Trophoblast cell (in vitro differentiated cells and primary cell): ENCODE measurements around the gene KRTAP19-1.

ENCODE experiments used
- DNase-seq, 2 donors: peaks; one replicate each; pipeline ENCODE4 v3.0.0-alpha.2; 2016
- H2AFZ ChIP-seq: 2 replicates; pipeline ENCODE4 v1.6.1; 2013; ENCODE audit warnings: low read length, moderate library complexity, mild to moderate bottlenecking; ENCODE audit not compliant: insufficient read depth, poor library complexity
- H2AK5ac ChIP-seq: 2 replicates; pipeline ENCODE4 v1.6.1; 2013; ENCODE audit warnings: mild to moderate bottlenecking, low read length
- H2BK120ac ChIP-seq: 2 replicates; pipeline ENCODE4 v1.6.1; 2013; ENCODE audit warnings: low read length, mild to moderate bottlenecking, moderate library complexity; ENCODE audit not compliant: insufficient read depth, poor library complexity
- H2BK12ac ChIP-seq: 2 replicates; pipeline ENCODE4 v1.6.1; 2013; ENCODE audit warnings: mild to moderate bottlenecking, low read length, moderate library complexity
- H2BK5ac ChIP-seq: 2 replicates; pipeline ENCODE4 v1.6.1; 2013; ENCODE audit warnings: low read length, low read depth, moderate library complexity, mild to moderate bottlenecking; ENCODE audit not compliant: poor library complexity
- H3K14ac ChIP-seq: 2 replicates; pipeline ENCODE4 v1.6.1; 2013; ENCODE audit warnings: mild to moderate bottlenecking, low read length
- H3K18ac ChIP-seq: 2 replicates; pipeline ENCODE4 v1.6.1; 2013; ENCODE audit warnings: mild to moderate bottlenecking, low read length
- H3K23ac ChIP-seq: 2 replicates; pipeline ENCODE4 v1.6.1; 2013; ENCODE audit warnings: low read length
- H3K27ac ChIP-seq: 2 replicates; pipeline ENCODE4 v1.5.1; 2013; ENCODE audit warnings: low read depth, mild to moderate bottlenecking, inconsistent platforms, low read length, moderate library complexity
- H3K27me3 ChIP-seq: 2 replicates; pipeline ENCODE4 v1.6.1; 2013; ENCODE audit warnings: inconsistent platforms, mild to moderate bottlenecking, low read length, moderate library complexity; ENCODE audit not compliant: insufficient read depth
- H3K36me3 ChIP-seq, 2 experiments: 1 replicate in 1 of 2; 2 replicates in 1 of 2; pipeline ENCODE4 v1.6.1; 2013; ENCODE audit warnings: low read length in 2 of 2, mild to moderate bottlenecking in 2 of 2, moderate library complexity in 1 of 2; ENCODE audit not compliant: insufficient read depth in 2 of 2, control insufficient read depth in 1 of 2
- H3K4ac ChIP-seq: 2 replicates; pipeline ENCODE4 v1.6.1; 2013; ENCODE audit warnings: low read depth, mild to moderate bottlenecking, low read length, moderate library complexity
- H3K4me1 ChIP-seq, 2 experiments: 1 replicate in 1 of 2; 2 replicates in 1 of 2; pipeline ENCODE4 v1.6.1; 2013; ENCODE audit warnings: low read length in 2 of 2, mild to moderate bottlenecking in 2 of 2, moderate library complexity in 1 of 2; ENCODE audit not compliant: insufficient read depth in 2 of 2, control insufficient read depth in 1 of 2
- H3K4me2 ChIP-seq: 2 replicates; pipeline ENCODE4 v1.6.1; 2013; ENCODE audit warnings: inconsistent platforms, mild to moderate bottlenecking, low read length, moderate library complexity
- H3K4me3 ChIP-seq: 2 replicates; pipeline ENCODE4 v1.5.1; 2013; ENCODE audit warnings: mild to moderate bottlenecking, low read depth, low read length, inconsistent platforms
- H3K79me1 ChIP-seq: one replicate; pipeline ENCODE4 v1.6.1; 2013; ENCODE audit warnings: low read length
- H3K79me2 ChIP-seq: 2 replicates; pipeline ENCODE4 v1.6.1; 2013; ENCODE audit warnings: low read length, mild to moderate bottlenecking; ENCODE audit not compliant: control insufficient read depth, insufficient read depth, poor library complexity
- H3K9ac ChIP-seq: 2 replicates; pipeline ENCODE4 v1.6.1; 2013; ENCODE audit warnings: mild to moderate bottlenecking, low read length
- H3K9me3 ChIP-seq: 2 replicates; pipeline ENCODE4 v1.6.1; 2013; ENCODE audit warnings: low read depth, mild to moderate bottlenecking, control low read depth, inconsistent platforms, low read length; ENCODE audit not compliant: insufficient read depth
- H4K12ac ChIP-seq: 2 replicates; pipeline ENCODE4 v1.6.1; 2013; ENCODE audit warnings: low read depth, mild to moderate bottlenecking, low read length, moderate library complexity
- H4K8ac ChIP-seq: 2 replicates; pipeline ENCODE4 v1.6.1; 2013; ENCODE audit warnings: low read depth, mild to moderate bottlenecking, low read length, moderate library complexity
- H4K91ac ChIP-seq: one replicate; pipeline ENCODE4 v1.6.1; 2013; ENCODE audit warnings: low read depth, mild to moderate bottlenecking, low read length, moderate library complexity
- WGBS: extraction: QIAGEN DNeasy Blood & Tissue Kit; methylation state at CpG from one replicate; pipeline ENCODE4 v1.1.7; 2013; ENCODE audit warnings: missing lambda C conversion rate; ENCODE audit not compliant: insufficient read length, insufficient coverage; ENCODE audit errors: extremely low coverage; 5-methylcytosine and 5-hydroxymethylcytosine counted together

KRTAP19-1 gene

GRCh38 chr21:30444204-30444603 lies 36.0 kb downstream of the KRTAP19-1 start:
- no peak for DNase-seq
- no peaks in the 10 kb centered on the region for H3K4me1 ChIP-seq
- H3K4me2 ChIP-seq, result no peak overlapping the region
- no peak overlapping the region for H2AK5ac ChIP-seq
- H3K23ac ChIP-seq, result no peak overlapping the region
- H3K14ac ChIP-seq, result no peak overlapping the region
- H3K9ac ChIP-seq, result no peak overlapping the region
- H3K27ac ChIP-seq, result no peak overlapping the region
- H3K4me3 ChIP-seq, result no peak overlapping the region
- no peak overlapping the region for H4K91ac ChIP-seq
- H2BK12ac ChIP-seq, result no peak overlapping the region
- no peaks in the 10 kb centered on the region for H3K79me1 ChIP-seq
- H2BK120ac ChIP-seq, result no peak overlapping the region
- no peaks in the 10 kb centered on the region for H3K36me3 ChIP-seq
- H3K27me3 ChIP-seq, result no peaks in the 10 kb centered on the region
- H4K8ac ChIP-seq, result no peak overlapping the region
- no CpG with 5 or more reads among the region's 1 CpG for WGBS
- no peak overlapping the region for H4K12ac ChIP-seq
- no peaks in the 10 kb centered on the region for H3K9me3 ChIP-seq
- no peak overlapping the region for H2AFZ ChIP-seq
- H3K18ac ChIP-seq, result no peak overlapping the region
- H3K4ac ChIP-seq, result no peak overlapping the region
- no peak overlapping the region for H2BK5ac ChIP-seq
- no peaks in the 10 kb centered on the region for H3K79me2 ChIP-seq

- no peak overlapping the region for H3K23ac ChIP-seq
- H2AK5ac ChIP-seq, result no peak overlapping the region
- no peak overlapping the region for H3K18ac ChIP-seq
- no peak overlapping the region for H4K8ac ChIP-seq
- no peaks in the 10 kb centered on the region for H3K79me1 ChIP-seq
- no peak overlapping the region for H2BK5ac ChIP-seq
- no peak overlapping the region for H2AFZ ChIP-seq
- H2BK120ac ChIP-seq, result no peak overlapping the region
- no peaks in the 10 kb centered on the region for H3K79me2 ChIP-seq
- H3K9ac ChIP-seq, result no peak overlapping the region
- no peak overlapping the region for H2BK12ac ChIP-seq
- no peak overlapping the region for H3K4me2 ChIP-seq
- no peaks in the 10 kb centered on the region for H3K36me3 ChIP-seq
- H3K9me3 ChIP-seq, result no peaks in the 10 kb centered on the region
- H3K4ac ChIP-seq, result no peak overlapping the region
- H3K27me3 ChIP-seq, result no peaks in the 10 kb centered on the region
- H4K91ac ChIP-seq, result no peak overlapping the region
- DNase-seq, result no peak
- no peak overlapping the region for H3K27ac ChIP-seq
- H3K4me1 ChIP-seq, result no peaks in the 10 kb centered on the region
- no peak overlapping the region for H3K4me3 ChIP-seq
- no peak overlapping the region for H4K12ac ChIP-seq
- H3K14ac ChIP-seq, result no peak overlapping the region
Measured at GRCh38 chr21:30443226-30443625, 36.9 kb downstream of the KRTAP19-1 start.

- H3K14ac ChIP-seq, result no peak within 1 kb of the TSS
- H3K27ac ChIP-seq, result no peak within 1 kb of the TSS
- DNase-seq, result no peak
Measured at GRCh38 chr21:30439975-30440374, 40.2 kb downstream of the KRTAP19-1 start, which contains the start of gene KRTAP15-1. TSS of gene KRTAP15-1 (plus strand) at chr21:30440275. CDS start at chr21:30440328, 53 bp downstream.

GRCh38 chr21:30437010-30437565 lies 43.1 kb downstream of the KRTAP19-1 start:
- Histone ChIP-seq H2AK5ac (no peak overlapping the region), H4K8ac (no peak overlapping the region), H3K27ac (no peak overlapping the region), H3K4me2 (no peak overlapping the region), H3K27me3 (no peaks in the 10 kb centered on the region), H3K79me1 (no peaks in the 10 kb centered on the region), H3K14ac (no peak overlapping the region), H2BK12ac (no peak overlapping the region), H2BK5ac (no peak overlapping the region), H3K36me3 (no peaks in the 10 kb centered on the region), H3K9me3 (no peaks in the 10 kb centered on the region), H3K4ac (no peak overlapping the region), H2BK120ac (no peak overlapping the region), H3K9ac (no peak overlapping the region), H3K23ac (no peak overlapping the region), H4K91ac (no peak overlapping the region), H2AFZ (no peak overlapping the region), H3K4me3 (no peak overlapping the region), H3K4me1 (no peaks in the 10 kb centered on the region), H4K12ac (no peak overlapping the region), H3K79me2 (no peaks in the 10 kb centered on the region), H3K18ac (no peak overlapping the region)
- WGBS, result no CpG with 5 or more reads among the region's 3 CpGs
- DNase-seq, result no peak

More at GRCh38 chr21:30439975-30440374, 40.2 kb downstream of the KRTAP19-1 start, which contains the start of gene KRTAP15-1:
- Histone ChIP-seq H3K4me1 (no peaks in the 10 kb centered on the region), H3K79me1 (no peaks in the 10 kb centered on the region), H4K8ac (no peak within 1 kb of the TSS), H2BK120ac (no peak within 1 kb of the TSS), H2AFZ (no peak within 1 kb of the TSS), H4K91ac (no peak within 1 kb of the TSS), H3K9ac (no peak within 1 kb of the TSS), H3K4ac (no peak within 1 kb of the TSS), H2BK5ac (no peak within 1 kb of the TSS), H3K18ac (no peak within 1 kb of the TSS), H2AK5ac (no peak within 1 kb of the TSS), H3K23ac (no peak within 1 kb of the TSS), H3K36me3 (no peaks in the 10 kb centered on the region), H3K9me3 (no peaks in the 10 kb centered on the region), H2BK12ac (no peak within 1 kb of the TSS), H3K4me2 (no peak within 1 kb of the TSS), H4K12ac (no peak within 1 kb of the TSS), H3K27me3 (no peaks in the 10 kb centered on the region), H3K4me3 (no peak within 1 kb of the TSS), H3K79me2 (no peaks in the 10 kb centered on the region)
- no CpG with 5 or more reads among the region's 5 CpGs for WGBS
